Measurements from ENCODE around the gene CROT.

GRCh38 chr7:87414794-87415188 lies 69.3 kb downstream of the CROT start:
- TF ChIP-seq CTCF (conservative IDR thresholded peaks at IDR 0.05) (no peak), ZFX (IDR thresholded peaks at IDR 0.05) (no peak)

Data from C4-2B (cell line).